Stimulated activated CD8-positive, alpha-beta memory T cell treated with anti-CD3 and anti-CD28 coated beads, Interleukin-7, amount 100 ng/mL, for 24 hours (primary cell): ENCODE results near the gene DRC1.
"Not testable (repeated sequence)": the region's sequence is repeated elsewhere in the genome, so short reads cannot be mapped to it uniquely, and the experiment has no call there.

Source experiments
- DNase-seq: peaks from one replicate; pipeline ENCODE4 v3.0.0-alpha.2; 2020; ENCODE audit warnings: low read depth

The DRC1 gene

DNA sequence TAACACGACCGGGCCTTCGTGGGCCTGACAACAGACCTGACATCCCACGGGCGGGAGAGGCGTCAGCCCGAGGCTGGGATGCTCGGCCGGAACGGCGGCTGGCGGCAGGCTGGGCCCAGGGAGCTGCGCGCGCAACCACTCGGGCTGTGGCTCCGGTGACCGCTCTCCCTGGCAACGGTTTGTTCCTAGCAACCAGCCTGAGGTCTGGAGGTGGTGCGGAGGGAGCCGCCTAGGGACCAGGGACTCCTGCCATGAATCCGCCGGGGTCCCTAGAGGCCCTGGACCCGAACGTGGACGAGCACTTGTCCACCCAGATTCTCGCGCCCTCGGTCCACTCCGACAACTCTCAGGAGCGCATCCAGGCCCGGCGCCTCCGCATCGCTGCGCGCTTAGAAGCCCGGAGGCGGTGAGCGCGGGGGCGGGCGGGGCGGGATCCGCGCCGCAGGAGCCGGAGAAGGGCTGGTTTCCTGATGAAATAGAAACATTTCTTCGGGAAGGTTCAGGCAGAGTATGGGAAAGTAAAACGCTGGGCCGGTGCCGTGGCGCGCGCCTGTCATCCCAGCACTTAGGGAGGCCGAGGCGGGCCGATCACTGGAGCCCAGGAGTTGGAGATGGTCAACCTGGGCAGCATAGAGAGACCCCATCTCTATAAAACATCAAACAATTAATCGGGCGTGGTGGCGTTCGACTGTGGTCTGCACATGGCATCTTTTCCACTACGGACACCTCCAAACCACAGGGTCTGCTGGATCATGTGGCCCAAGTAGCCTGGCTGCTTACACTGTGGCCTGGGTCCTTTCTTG, at the start of gene DRC1:
Gene DRC1 (plus strand): TSS at position 182 of the 803 bp plus-strand sequence. CDS start 70 bp downstream, at position 252.
- no peak for DNase-seq

GRCh38 chr2:26352892-26353291, 48.8 kb upstream of the DRC1 start:
- no peak for DNase-seq

- DNase-seq = not testable (repeated sequence)
Observed at GRCh38 chr2:26354469-26354868, 47.3 kb upstream of the DRC1 start.

DNA sequence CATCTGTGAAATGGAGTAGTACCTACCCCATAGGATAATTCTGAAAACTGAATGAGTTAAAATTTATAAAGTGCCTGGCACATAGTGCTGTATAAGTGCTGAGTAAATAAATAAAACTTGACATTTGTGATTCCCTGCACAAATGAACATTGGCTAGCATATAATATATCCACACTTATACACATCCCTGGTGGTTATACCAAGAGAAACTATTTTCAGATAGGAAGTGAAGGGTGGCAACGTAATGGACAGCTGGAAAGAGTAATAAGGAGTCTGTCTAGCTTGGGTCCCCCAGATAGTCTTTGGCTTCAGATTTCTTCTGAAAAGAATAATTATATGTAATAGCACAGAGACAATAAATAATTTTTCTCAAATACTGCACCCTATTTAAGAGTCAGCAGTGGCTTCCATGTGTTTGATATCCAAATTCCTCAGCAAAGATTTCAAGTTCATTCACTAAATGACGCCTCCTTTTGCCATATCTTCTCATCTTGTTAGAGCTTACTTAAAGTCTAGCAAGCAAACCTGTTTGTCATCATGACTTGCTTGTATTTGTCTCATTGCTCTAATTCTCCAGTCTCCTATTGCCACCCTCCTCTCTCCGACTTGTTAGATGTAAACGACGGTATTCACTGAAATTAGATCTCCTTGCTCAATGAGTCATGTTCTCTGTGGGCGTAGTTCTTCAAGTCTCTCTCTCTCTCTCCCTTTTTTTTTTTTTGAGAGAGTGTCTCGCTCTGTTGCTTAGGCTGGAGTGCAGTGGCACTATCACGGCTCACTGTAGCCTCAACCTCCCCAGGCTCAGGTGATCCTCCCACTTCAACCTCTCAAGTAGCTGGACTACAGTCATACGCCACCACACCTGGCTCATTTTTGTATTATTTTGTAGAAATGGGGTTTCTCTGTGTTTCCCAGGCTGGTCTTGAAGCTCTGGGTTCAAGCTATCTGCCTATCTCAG, 46.4 kb upstream of the DRC1 start:
- DNase-seq = no peak

DNA sequence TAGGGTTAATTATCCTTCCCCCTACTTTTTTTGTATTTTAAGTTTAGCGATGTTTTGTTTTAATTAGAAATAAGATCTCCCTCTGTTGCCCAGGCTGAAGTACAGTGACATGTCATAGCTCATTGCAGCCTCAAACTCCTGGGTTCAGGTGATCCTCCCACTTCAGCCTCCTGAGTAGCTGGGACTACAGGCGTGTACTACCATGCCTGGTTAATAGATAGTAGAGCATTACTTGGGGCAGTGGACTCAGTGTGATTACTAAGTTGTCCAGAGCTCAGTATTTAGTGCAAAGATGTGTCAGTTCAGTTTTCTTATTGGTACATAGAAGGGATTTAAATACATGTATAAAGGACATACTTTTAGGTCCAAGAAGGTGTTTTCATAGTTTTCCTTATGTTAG, 45.6 kb upstream of the DRC1 start:
- no peak for DNase-seq

GRCh38 chr2:26356771-26357170, 44.9 kb upstream of the DRC1 start:
- DNase-seq = no peak

DNA sequence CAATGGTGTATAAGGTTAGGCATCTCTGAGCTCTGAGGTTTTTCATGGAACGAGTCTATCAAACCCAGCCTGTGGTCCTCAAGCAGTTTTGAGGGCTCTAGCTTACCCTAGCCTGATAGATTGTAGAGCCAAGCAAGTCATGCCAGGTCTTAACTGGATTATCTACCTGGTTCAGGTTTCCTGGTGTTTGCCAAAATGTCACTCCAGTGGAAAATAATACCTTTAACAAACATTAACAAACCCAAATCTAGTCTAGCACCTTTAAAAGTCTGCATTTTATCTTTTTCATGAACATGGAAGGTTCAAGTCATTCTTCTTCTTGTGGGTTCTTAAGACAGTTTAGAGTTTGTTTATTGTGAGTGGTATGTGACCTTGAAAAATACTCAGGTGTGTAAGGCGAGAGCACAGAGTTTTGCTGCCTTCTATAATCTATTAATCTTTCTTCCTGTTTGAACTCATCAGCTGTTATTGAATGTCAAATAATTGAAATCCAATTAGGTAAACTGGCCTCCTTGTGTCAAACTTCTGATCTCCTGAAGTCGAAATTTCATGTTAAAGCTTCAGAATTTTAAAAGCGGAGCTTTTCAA, 41.7 kb upstream of the DRC1 start:
- no peak for DNase-seq

- DNase-seq = no peak
Observed at GRCh38 chr2:26363323-26363722, 38.4 kb upstream of the DRC1 start.

GRCh38 chr2:26363958-26364357, 37.8 kb upstream of the DRC1 start:
- DNase-seq = no peak

- DNase-seq = no peak
Observed at GRCh38 chr2:26364669-26365068, 37.1 kb upstream of the DRC1 start.

DNA sequence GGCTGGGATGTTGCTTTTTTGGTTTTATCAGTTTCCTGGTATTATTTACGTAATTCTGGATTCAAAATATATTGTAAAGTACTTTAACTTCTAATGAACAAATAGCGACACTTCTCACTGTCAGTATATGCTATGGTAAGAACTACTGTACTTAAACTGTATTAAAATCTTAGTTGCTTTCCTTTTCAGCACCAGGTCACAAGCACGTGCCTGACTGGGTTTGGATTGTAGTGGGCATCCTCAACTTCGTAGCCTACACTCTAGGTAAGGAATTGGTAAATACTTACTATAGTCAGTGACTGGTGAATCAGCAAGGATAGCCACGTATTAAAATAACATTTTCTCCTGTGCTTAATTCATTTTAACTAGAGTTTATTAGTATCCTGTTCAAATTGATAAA, 34.8 kb upstream of the DRC1 start:
- no peak for DNase-seq

DNA sequence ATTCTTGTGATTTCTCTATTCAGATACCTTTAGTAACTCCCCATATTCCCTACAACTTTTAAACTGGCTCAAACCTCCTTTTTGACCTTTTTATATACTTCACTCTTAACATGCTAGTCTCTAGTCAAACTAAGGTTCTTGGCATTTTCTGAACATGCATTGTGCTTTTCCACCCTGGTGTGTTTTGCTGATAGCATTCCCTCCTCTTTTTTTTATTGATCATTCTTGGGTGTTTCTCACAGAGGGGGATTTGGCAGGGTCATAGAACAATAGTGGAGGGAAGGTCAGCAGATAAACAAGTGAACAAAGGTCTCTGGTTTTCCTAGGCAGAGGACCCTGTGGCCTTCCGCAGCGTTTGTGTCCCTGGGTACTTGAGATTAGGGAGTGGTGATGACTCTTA, 32.1 kb upstream of the DRC1 start:
- not testable (repeated sequence) for DNase-seq

DNA sequence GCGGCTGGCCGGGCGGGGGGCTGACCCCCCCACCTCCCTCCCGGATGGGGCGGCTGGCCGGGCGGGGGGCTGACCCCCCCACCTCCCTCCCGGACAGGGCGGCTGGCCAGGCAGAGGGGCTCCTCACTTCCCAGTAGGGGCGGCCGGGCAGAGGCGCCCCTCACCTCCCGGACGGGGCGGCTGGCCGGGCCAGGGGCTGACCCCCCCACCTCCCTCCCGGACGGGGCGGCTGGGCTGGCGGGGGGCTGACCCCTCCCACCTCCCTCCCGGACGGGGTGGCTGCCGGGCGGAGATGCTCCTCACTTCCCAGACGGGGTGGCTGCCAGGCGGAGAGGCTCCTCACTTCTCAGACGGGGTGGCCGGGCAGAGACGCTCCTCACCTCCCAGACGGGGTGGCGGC, 30.8 kb upstream of the DRC1 start:
- not testable (repeated sequence) for DNase-seq

DNA sequence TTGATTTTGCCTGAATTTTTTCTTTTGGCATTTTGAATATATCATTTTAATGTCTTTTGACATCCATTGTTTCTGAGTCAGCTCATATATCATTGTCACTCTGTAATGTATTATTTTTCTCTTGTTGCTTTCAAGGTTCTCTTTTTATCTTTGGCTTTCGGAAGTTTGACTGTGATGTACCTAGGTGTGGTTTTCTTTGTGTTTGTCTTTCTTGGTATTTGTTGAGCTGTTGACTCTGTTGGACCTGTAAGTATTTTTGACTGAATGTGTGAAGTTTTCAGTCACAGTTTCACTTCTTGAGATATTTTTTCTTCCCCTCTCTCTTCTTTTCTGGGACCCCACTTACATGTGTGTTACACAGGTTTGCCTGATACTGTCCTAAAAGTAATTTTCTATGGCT, 24.9 kb upstream of the DRC1 start:
- DNase-seq = no peak

- no peak for DNase-seq
Observed at GRCh38 chr2:26380281-26380680, 21.4 kb upstream of the DRC1 start.

DNA sequence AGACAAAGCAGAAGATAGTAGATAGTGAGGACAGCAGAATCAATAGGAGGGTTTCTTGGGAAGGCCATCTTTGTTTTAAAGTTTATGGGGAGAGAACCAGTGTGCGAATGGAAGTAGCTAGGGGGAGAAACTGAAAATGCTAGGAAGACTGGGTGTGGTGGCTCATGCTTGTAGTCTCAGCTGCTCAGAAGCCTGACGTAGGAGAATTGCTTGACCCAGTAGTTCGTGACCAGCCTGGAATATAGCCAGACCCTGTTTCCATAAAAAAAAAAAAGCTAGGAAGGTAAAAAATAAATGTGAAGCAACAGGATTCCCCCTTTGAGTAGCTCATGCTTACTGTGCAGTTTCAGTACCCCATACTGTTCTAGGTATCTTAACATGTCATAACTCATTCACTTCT, 19.2 kb upstream of the DRC1 start:
- DNase-seq = no peak

DNA sequence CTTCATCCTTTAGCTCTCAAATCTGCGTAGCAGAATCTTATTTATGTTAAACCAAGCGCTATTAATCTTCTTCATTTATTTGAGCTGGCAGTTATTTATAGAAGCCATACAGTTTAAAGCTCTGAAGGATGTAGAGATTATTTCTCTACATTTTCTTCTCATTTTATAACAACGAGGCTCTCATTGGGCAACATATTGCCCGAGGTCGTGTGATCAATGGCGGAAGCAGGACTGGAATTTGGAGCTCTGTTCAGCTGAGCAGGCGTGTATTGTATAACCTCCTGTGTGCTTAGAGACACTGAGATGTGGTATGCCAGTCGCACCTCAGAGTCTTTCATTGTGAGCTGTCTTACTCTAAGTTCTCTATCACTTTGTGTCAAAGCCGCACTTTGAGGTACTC, 17.5 kb upstream of the DRC1 start:
- DNase-seq = no peak

- no peak for DNase-seq
Observed at GRCh38 chr2:26384597-26384996, 17.1 kb upstream of the DRC1 start.

DNA sequence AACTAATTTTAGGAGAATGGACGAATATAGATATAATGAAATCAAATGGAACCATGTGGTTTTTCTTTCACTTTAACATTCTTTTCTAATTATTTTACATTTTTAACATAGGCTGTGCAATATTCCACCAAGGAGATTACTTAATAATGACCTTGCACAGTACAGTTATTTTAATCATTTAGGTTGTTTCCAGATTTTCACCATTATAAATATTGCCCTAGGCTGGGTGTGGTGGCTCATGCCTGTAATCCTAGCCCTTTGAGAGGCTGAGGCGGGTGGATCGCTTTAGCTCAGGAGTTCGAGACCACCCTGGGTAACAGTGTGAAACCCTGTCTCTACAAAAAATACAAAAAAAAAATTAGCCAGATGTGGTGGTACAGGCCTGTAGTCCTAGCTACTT, 14.5 kb upstream of the DRC1 start:
- no peak for DNase-seq

DNA sequence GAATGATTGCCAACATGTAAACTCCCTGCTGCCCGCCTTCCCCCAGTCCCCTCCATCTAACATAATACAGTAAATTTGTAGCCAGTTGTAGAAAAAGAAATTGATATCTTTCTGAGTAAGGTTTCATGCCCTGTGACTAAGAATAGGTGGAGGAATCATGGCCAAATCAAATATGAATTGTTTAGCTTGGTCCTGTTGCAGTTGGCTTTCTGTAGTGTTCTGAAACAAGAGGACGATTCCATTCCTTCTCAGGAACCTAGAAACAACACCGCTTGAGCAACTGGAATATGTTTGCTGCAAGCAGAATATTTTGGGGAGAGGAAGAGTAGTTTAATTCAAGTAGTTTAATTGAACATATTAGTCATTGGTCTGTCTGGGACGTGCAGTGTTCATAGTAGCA, 7.0 kb upstream of the DRC1 start:
- DNase-seq = no peak

DNA sequence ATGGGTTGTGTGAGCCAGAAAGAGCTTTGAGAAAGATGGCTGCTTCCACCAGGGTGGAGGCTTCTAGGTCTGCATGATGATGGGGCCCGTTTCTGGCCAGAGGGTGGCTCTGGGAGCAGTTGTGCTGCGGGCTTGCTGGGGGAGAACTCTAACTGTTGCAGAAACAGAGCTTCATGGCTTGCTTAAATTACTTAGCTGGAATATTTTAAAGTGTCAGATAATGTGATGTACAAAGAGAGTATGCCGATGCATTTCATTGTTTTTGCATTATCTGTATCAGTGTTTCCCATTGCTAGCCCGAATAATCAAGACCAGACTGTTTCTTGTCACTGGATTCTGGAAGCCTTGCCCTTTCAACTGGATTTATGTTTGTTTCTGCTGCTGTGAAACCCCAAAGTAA, 6.3 kb upstream of the DRC1 start:
- DNase-seq = no peak

DNA sequence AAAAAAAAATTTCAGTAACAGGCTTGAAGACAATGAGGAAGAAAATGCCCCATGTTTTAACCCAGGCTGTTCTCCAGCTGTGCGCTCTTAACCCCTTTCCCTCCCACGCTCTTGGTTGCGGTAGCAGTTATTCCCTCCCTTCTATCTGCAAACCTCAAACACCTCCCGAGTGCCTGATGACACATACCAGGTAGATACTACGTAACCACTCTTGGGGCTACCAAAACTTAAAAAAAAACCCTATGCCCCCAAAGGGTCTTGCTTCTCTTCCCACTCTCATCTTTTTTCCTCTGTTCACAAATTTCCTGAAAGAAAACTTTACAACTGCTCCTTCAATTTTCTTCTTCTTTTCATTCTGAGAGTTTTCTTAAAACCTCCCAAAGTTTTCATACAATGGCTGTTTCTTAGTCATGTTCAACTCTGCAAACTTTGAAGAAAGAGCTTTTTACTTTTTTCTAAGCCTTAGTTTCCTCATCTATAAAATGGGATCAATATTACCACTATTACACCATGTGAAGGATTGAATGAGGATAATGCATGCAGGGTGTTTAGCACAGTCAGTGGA, 4.9 kb upstream of the DRC1 start:
- DNase-seq = no peak
